Right renal pelvis (tissue), 4 donors: Measurements from ENCODE around the gene C17orf100. TPM values are rescaled to one million over a fixed set of nuclear protein-coding genes. Genes with fewer than 3 reads are reported as not detected.

Experiments
- DNase-seq, 4 donors: peaks; one replicate each; pipeline ENCODE4 v3.0.0-alpha.2; 2013; ENCODE audit warnings: low read depth in 4 of 4, low spot score in 3 of 4, missing footprints in 1 of 4
- polyA plus RNA-seq, 4 donors: library from polyadenylated mRNA; unstranded; fragments of 120-200 nt; gene quantifications; one replicate each; pipeline ENCODE4 v1.2.1, GENCODE V29; 2013; ENCODE audit not compliant: insufficient read length in 4 of 4

The C17orf100 gene
- polyA plus RNA-seq, 4 donors = 9.0 to 12.5 (median 11.3) TPM

DNA sequence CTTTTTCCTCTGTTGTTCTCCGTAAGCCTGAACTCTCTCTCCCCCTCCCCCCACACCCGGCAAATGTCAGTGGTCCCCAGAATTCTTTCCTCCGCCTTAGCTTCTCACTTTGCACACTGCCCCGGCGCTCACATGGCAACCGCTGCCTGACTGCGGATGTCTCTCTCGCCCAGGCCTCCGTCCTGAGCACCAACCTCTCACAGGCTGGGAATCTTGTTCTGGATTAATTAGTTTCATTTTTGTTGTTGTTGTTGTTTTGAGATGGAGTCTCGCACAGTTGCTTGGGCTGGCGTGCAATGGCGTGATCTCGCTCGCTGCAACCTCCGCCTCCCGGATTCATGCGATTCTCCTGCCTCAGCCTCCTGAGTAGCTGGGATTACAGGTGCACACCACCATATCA is 16.7 kb downstream of the C17orf100 start:
- no peak for DNase-seq

DNA sequence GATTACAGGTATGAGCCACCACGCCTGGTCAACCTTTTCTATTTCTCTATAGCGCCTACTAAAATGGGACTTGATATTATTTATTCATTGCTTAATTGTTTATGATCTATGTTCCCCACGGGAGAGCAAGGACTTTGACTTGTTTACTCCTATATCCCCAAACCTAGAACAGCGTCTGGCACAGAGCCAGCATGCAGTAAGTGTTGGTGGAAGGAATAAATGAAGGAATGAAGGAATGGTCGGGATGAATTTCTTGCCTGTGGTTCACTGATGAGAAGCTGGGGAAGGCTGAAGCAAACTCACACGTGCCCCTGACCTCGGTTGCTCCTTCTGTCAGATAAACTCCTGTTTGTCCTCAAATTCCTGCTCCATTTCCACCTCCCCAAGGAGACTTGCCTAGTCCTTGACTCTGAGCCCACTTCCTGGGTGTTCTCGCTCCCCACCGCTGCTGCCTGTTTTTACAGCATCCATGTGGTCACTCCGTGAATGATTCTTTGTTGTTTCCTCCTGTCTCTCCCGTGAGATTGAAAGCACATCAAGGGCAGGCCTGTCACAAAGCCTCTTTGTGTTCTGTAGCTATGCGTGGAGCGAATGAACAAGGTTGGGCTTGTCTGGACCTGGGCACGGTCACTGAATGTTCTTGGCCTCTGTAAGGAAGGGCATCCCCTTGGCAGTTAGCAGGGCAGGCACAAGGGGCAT is 17.3 kb downstream of the C17orf100 start:
- no peak for DNase-seq

- no peak for DNase-seq
Observed at GRCh38 chr17:6669479-6670212, 18.1 kb downstream of the C17orf100 start.

- DNase-seq = no peak
Observed at GRCh38 chr17:6670571-6670970, 19.0 kb downstream of the C17orf100 start.

- no peak for DNase-seq
Observed at GRCh38 chr17:6670999-6671398, 19.4 kb downstream of the C17orf100 start.

GRCh38 chr17:6671431-6671830 is 19.9 kb downstream of the C17orf100 start:
- DNase-seq = no peak

GRCh38 chr17:6674586-6674985 is 23.0 kb downstream of the C17orf100 start:
- no peak for DNase-seq

GRCh38 chr17:6675201-6675825 is 23.8 kb downstream of the C17orf100 start:
- DNase-seq = no peak

DNA sequence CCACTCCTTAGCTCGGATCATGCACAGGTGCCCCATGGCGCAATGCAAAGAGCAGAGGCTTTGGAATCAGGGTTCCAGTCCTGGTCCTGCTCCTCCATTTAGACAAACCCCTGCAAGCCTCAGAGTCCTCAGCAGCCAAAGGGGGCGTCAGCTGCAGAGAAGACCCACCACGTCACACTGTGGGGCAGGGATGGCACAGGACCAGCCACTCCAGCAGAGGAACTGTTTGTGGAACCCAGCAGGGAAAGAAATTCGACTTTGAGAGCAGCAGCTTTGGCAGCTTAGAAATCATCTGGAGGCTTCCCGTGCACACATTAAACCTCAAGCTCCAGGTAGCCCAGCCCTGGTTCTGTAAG is 25.2 kb downstream of the C17orf100 start:
- DNase-seq = no peak

DNA sequence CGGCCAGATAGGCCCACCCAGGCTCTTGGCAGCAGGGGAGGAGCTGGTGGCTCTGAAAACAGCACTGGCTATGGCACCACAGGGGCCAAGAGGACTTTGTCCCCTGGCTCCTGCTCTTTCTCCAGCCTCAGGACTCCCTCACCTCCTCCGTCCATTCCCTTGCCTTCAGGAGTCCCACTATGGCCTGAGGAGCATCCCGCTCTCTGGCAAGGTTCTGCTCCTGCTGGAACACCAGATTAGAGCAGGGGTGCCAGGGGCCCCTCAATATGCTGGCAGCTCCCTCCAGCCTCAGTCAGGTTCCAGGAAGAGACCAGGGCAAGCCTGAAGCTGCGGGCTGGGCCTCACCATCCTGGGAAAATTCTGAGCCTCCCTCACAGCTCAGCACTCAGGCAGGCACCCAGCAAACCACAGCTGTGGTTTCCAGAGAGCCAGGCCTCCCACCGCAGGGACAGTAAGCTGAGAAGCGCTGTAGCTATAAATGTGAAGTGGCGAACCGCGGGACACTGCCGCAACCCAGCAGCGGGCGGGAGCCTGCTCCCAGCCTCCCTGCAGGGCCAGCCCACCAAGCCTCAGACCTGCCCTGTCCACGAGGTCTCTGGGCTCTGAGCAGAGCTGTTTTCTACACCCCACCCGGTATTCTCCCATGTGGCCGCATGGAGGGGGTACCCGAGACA is 25.7 kb downstream of the C17orf100 start:
- no peak for DNase-seq

DNA sequence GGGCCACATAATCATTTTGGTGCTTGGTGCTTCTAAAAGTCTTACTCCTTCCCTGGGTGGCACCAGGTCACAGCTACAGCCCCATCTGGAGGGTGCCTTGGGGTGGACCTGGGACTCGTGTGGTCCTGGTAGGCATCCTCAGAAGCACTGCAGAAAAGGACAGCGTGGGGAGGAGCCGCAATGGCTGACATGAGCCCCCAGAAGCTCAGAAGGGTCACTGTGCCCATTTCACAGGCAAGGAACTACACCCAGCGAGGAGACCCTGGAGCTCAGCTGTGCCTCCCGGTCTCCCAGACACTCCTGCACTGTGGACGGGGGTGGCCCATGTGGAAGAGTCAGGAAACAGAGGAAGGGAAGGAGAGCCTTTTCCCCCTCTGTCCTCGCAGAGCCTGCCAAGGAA is 26.4 kb downstream of the C17orf100 start:
- no peak for DNase-seq

GRCh38 chr17:6679241-6679640 is 27.7 kb downstream of the C17orf100 start:
- DNase-seq = no peak

- no peak for DNase-seq
Observed at GRCh38 chr17:6681176-6681575, 29.6 kb downstream of the C17orf100 start.

DNA sequence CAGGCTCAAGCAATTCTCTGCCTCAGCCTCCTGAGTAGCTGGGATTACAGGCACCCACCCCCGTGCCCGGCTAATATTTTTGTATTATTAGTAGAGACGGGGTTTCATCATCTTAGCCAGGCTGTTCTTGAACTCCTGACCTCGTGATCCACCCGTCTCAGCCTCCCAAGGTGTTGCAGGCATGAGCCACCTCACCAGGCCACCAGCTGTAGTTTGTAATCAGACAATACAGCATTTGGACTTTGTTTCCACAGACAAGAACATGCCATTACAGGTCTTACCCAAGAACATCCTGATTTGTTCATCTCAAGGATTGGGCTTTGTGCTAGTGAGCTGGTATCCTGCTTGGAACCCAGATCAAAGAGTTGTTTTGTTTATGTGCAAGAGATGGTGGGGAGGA is 30.1 kb downstream of the C17orf100 start:
- DNase-seq = no peak

GRCh38 chr17:6682339-6682738 is 30.8 kb downstream of the C17orf100 start:
- no peak for DNase-seq

GRCh38 chr17:6683081-6683684 is 31.6 kb downstream of the C17orf100 start:
- DNase-seq = no peak

DNA sequence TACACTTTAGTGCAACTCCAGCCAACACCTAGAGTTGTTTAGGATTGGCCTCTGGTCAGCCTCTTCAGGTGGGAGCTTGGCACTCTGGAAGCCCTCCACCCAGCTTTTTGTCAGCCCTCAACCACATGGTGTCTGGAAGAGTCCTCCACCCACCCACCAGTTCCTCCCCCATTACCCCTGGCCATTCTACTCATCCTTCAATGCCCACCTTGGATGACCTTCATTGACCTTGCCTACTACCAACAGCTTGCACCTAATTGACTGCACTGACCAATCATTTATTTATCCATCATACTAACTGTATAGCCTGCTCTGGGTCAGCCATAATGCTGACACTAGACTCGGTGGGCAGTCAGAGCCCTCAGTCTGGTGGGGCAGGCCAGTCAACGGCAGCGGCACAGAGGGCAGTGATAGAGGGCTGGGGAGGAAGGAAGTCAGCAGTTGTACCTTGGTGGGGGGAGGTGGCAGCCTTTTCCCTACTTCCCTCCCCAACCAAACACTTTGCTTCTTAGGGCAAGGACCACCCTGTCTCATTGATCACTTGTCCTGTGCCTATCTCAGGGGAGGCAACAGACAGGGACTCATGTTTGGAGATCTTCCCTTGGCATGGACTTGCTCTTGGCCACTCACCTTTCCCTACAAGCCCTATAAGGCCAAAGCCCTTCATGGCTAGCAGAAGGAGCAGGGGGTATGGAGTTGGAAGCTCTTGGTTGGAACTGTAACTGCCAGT is 32.3 kb downstream of the C17orf100 start:
- no peak for DNase-seq

- DNase-seq = no peak
Observed at GRCh38 chr17:6684460-6684783, 32.9 kb downstream of the C17orf100 start.

- no peak for DNase-seq
Observed at GRCh38 chr17:6684881-6685767, 33.6 kb downstream of the C17orf100 start.
